HG03280 (cell line): ENCODE data around the gene GPX3.

Experiments
- ATAC-seq: cut with Tn5 transposase; IDR thresholded peaks from one replicate; pipeline ENCODE4 v1.9.1; 2021; ENCODE audit warnings: mild to moderate bottlenecking, moderate library complexity; ENCODE audit not compliant: unreplicated experiment

Gene GPX3

DNA sequence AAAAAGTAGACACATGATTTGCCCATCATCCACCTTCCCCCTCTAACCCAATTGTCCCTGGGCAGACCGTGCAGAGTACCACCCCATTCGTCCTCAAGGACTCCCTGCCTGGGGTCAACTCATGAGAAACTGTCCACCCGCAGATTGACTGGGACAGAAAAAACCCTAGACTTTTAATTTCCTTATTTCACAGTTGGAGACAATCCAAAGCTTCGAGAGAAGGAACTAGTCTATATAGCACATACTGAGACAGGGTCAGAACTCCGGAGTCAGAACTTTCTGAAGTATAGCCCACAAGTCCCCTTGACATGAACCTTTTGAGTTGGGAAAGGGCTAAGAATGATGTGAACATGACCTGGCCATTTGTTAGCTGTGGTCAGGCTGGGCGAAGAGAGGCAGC lies 7.5 kb upstream of the GPX3 start:
- no peak for ATAC-seq

DNA sequence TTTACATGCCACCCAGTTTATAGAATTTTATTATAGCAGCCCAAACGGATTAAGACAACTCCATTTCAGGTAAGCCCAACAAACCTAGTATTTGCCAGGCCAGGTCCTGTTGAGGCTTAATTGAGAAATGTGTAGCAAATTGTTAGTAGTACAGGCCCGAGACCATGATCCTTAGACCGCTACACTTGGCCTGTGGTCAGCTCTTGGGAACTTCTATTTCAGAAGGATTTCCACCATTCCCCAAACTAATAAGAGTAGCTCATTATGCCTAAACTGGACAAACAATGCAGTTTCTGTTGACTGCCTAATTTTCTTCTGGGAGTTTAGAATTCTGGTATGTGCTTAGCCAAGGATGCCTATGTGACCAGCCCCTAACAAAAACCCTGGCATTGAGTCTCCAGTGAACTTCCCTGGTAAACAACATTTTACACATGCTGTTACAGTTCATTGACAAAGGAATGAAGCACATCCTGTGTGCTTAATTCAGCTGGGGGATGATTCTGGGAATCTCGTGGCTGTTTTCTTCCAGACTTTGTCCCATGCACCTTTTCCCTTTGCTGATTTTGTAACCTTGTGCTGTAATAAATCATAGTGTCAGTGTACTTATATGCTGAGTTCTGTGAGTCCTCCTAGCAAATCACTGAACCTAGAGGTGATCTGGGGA lies 5.6 kb upstream of the GPX3 start:
- no peak for ATAC-seq

DNA sequence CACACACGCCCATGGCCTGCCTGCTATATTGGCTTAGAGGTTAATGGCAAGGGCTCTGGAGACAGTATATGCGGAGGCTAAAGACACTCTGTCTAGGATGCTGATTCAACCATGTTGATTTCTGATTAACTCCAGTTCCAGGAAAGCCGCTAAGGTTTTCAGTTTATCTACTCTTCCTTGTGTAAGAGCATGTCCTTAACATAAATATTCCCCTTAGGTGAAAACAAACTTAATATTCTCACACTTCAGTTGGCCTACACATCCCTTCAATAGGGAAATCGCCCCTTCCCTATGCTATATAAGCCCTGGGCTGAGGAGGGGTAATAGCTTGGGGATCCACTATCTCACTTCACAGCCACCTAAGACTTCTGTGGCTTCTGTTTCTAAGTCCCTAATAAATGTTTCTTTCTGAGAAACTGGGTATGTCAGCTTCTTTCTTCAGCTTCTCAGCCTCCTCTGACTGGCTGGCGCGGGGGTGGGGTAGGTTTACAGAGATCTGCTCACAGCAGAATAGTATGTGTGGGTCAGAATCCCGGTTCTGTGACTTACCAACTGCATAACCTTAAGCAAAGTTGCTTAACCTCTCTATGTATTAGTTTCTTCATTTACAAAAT lies 4.3 kb upstream of the GPX3 start:
- ATAC-seq = no peak

DNA sequence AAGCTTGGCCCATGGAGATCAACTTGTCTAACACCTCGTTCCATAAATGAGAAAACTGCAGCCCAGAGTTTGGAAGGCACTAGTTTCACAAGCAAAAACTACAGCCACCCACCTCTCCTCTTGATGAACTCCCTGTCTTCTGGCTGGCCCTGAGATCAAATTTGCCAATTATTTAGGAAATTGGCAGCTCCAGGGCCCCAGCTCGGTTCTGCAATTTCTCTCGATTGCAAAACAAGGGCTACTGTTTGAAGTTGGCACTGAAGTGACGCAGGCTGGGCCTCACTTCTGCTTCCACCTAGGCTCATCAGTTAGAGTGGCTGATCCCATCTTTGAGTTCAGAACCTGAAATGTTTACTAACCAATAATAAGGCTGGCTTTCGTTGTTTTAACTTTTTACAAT lies 3.7 kb upstream of the GPX3 start:
- no peak for ATAC-seq

DNA sequence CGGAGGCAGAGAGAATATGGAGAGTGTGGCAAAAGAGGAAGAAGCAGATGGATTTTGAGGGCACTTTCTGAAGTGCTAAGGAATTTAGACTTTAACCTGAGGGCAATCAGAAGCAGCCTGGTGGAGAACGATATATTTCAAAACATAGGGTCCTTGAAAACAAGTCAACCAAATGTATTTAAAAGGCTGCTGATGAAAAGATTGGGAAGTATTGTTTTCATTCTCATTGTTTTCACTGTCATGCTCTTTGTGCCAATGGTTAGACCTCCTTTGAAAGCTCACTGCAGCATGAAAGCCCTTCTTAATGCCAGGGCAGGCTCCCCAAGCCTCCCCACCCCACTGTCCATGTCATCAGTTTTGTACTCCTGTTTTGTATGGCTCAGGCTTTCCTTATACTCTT lies 2.5 kb upstream of the GPX3 start:
- ATAC-seq = no peak

DNA sequence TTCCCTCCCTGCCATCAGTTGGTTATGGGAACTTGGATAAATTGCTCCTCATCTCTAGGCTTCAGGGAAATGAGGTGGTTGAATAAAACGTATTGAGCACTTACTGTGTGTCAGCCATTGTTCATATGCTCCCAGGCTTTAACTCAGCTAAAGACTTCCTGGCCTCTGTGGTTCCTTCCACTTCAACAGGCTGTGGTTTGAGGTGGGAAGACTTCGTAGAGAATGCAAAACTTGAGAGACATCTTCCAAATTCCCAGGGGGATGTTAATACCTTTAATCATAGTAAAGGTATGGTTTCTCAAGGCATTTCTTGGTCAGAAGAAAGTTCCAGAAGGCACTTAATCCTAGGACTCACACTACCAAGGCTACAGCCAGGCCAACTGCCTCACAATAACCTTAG lies 1.5 kb upstream of the GPX3 start:
- ATAC-seq = no peak

DNA sequence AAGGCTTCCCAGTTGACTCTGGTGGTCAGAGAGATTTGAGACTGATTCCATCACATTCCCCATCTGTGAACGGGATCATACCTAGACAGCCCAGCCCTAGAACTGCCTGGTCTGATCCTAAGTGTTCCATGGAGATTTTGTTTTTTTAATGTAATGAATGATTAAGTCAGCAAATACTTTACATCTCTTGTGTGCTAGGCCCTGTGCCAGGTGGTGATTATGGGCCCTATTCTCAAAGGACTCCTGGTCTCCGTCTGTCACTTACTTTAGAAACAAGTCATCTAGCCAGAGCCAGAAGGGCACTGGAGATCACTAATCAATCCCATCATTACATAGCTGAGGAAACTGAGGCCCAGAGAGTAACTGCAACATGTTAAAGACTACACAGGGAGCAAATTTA lies 1.1 kb upstream of the GPX3 start:
- no peak for ATAC-seq

DNA sequence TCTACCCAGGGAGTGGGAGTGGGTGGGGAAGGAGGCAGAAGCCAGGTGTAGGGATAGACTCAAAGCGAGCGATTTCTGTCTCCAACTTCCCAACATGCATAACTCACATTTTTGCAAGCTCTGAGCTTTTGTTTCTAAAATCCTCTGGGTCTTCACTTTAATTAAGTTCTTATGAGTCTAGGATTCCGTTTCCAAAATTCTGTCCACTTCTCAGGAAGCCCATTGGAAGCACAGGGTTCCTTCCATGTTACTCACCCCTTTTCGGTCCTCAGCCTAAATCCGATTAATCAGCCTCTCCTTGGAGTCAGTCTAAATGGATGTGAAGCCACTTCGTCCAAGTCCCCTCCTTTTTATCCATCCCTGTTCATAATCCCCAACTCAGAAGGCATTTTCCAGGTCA lies 1.4 kb downstream of the GPX3 start:
- no peak for ATAC-seq

DNA sequence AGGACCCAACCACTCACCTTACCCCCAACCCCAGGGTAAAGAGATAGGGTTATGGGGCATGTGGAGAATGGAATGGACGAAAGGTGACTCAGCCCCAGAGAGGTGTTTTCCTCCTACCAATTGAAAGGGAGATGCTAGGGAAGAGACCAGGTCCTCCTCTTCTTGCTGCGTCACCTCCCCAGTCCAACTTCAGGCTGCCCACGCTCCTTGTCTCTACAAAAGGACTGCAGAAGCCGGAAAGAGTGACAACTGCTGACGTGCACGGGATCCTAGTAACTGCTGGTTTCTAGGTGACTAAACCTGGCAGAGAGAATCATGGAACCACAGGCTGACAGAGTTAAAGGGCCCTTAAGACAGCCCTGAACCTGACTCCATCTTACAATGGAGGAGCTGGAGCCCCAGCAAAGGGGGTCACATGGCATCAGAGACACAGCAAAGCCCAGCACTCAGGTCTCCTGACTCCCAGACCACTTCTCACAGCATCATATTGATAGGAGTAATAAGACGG lies 2.2 kb downstream of the GPX3 start:
- no peak for ATAC-seq

DNA sequence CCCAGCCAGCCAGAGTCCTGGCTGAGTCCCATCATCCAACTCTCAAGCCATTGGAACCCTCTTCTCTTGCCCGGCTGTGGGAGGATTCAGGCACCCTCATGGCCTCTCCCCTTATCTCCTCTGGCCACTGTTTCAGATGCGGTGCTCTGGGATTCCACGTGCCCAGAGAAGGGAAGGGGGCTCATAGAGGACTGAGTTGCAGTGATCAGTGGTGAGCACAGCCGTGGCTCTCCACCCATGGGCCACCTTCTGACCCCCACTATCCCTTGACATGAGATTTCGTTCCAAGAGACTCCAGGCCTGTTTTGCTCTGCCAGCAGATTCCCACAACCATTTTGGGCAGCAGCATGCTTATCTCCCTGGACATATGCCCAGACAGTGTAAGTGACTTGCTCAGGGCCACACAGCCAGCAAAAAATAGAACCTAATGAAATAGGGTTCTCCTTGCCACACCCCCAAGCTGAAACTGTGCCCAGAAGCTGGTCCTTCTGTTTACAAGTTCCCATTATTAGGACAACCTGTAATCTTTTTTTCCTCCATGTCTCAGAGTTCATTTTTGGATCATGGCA lies 2.7 kb downstream of the GPX3 start:
- no peak for ATAC-seq

DNA sequence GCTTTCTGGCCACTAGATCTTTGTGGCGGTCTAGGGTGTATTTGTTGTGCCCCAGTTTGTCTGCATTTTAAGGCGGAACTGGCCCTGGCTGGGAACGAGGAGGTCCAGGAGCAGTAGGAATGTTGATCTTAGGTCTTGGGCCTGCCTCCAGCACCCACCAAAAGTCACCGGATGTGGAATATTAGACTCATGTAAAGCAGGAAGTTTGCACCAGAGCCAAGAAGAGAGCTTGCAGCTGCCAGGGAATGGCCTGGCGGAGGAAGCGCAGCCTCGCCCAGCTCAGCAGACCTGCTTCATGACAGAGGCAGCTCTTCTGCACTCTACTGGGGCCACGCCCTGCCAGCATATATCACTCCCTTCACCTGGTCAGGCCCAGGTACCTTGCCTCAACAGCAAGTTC lies 3.3 kb downstream of the GPX3 start:
- ATAC-seq = no peak

DNA sequence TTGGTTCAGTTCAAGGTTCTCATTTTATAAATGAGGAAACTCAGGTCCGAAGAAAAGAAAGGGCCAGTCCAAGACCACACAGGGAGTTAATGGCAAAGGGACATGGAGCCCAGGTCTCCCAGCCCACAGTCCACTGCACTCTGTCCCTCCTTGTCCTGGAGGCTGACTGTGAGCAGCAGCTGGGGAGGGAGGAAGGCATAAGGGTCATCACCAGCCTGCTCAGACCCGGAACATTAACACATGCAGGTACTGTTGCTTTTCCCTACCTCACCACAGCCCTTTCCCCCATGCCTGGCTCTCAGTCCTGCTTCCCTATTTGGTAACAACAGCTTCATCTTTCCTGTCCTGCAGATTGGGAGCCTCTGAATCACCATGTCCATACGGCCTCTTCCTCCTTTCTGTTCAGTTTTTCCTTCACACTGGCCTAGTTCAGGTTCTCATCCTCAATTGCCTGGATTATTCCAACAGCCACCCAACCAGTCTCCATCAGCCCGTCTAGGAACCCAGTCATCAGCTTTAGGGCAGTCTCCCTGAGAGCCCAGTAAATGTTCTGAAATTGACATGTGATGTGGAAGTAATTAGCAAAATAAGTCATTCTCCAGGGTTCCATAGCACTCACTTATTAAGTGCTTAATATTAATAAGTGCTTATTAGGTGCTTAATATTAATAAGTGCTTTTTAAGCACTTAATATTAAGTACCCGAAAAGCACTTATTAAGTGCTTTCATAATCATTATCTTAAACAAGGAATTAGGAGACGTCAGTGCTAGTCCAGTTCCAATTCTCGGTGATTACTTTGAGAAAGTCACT lies 4.3 kb downstream of the GPX3 start:
- no peak for ATAC-seq

DNA sequence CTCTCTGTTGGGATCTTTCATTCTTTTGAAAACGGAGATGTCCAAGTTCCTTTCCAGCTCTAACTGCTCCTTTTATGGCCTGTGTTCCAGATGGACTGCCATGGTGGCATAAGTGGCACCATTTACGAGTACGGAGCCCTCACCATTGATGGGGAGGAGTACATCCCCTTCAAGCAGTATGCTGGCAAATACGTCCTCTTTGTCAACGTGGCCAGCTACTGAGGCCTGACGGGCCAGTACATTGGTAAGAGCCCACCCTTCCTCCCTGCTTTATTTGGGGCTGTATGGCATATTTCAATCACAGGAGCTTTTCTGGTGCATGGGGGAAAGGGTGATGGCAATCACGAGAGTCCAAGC lies 4.8 kb downstream of the GPX3 start:
- no peak for ATAC-seq

DNA sequence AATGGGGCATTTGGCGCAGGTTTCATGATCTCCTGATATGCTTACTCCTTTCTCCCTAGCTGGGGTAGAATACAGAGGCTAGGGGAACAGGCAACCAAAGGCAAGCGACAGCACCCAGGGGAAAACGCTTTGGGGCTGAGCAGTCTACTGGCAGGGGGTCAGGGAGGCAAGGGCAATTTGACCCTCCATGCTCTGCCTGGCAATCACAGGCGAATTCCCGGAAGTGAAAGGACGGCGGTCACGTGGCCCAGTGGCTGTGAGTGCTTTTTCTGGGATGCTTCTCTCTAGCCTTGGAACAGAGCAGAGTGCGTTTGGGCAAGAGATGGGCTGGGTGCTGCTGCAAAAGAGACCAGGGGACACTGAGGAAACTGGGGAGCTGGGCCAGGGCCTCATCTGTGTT lies 5.7 kb downstream of the GPX3 start:
- no peak for ATAC-seq

DNA sequence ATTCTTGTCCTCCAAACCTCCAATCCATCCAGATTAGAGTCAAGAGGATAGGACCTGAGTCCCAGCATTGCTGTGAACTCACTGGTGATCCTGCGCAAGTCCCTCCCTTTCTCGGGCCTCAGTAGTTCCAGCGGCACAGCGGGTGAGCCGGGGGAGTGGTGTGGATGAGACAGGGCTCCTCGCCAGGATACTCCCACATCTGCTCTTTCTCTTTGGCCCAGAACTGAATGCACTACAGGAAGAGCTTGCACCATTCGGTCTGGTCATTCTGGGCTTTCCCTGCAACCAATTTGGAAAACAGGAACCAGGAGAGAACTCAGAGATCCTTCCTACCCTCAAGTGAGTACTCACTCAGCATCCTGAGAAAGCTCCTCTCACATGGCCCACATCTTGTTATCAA lies 6.3 kb downstream of the GPX3 start:
- ATAC-seq = no peak

DNA sequence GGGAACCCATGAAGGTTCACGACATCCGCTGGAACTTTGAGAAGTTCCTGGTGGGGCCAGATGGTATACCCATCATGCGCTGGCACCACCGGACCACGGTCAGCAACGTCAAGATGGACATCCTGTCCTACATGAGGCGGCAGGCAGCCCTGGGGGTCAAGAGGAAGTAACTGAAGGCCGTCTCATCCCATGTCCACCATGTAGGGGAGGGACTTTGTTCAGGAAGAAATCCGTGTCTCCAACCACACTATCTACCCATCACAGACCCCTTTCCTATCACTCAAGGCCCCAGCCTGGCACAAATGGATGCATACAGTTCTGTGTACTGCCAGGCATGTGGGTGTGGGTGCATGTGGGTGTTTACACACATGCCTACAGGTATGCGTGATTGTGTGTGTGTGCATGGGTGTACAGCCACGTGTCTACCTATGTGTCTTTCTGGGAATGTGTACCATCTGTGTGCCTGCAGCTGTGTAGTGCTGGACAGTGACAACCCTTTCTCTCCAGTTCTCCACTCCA lies 7.6 kb downstream of the GPX3 start:
- no peak for ATAC-seq

DNA sequence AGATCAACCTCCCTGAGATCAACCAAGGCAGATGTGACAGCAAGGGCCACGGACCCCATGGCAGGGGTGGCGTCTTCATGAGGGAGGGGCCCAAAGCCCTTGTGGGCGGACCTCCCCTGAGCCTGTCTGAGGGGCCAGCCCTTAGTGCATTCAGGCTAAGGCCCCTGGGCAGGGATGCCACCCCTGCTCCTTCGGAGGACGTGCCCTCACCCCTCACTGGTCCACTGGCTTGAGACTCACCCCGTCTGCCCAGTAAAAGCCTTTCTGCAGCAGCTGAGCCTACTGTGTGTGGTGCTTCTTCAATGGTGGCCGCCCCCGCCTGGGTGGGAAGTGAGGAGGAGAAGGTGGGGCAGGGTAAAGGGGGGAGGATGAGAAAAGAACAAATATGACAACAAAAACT lies 8.3 kb downstream of the GPX3 start:
- ATAC-seq = no peak

DNA sequence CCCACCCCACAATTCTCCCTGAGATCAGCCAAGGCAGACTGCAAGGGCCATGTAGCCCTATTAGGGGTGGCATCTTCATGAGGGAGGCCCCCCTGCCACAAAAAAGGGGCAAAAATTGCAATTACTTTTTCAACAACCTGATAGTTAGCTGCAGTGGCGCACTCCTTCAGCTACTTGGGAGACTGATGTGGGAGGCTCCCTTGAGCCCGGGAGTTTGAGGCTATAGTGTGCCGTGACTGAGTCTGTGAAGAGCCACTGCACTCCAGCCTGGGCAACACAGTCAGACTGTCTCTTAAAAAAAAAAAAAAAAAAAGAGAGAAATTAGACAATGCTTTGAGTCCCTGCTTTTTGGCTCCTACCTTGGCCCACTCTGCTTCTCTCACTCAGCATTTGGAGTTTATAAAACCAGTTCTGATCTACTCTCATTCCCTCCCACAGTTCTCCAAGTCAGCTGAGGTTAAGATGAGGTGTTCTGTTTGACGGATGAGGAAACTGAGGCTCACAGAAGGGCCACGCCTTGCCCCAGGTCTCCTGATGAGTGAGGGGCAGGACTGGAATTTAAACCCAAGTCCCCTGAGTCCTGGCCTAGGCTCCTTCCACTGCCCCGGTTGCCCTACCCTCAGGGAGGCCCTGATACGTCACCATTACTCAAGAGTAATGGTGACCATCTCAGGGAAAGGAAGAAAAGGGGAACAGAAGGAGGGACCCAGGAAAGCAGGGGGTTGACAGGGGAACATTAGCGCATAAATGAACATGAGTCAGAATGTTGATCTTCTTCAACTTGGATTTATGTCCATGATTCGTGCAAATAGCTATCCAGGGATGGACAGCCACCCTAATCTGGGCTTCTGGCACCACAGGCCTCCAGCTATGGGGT lies 9.0 kb downstream of the GPX3 start:
- no peak for ATAC-seq

DNA sequence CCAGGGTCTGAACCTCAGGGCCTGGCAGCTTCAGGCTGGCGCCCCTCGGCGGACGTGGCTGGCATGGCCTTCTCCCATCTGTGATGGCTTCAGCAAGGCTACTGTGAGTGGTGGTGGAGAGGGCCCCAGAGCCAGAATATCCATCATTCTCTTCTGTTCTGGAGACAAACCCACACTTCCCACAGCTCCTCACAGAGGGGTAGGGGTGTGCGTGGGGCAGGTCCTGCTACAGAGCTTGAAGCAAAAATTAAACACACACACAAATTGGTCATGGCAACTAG lies 9.6 kb downstream of the GPX3 start:
- ATAC-seq = no peak

DNA sequence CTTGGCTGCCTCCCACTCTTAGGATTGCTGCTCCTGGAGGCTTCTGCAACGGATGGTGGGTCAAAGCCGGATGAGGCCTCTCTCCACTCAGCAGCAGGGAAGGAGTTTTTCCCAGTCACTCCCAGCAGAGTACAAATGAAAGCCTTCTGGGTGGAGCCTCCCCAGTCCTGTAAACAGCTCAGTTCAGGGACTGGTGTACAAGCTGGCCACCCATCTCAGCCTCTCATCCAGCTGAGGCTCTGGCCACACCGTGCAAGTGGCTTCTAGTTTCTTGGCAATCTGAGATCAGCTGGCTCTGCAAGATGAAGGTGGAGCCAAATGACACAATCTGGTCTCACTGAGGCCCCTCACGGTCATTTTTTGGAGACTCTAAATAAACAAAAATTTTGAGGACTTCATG lies 10.0 kb downstream of the GPX3 start:
- ATAC-seq = no peak

DNA sequence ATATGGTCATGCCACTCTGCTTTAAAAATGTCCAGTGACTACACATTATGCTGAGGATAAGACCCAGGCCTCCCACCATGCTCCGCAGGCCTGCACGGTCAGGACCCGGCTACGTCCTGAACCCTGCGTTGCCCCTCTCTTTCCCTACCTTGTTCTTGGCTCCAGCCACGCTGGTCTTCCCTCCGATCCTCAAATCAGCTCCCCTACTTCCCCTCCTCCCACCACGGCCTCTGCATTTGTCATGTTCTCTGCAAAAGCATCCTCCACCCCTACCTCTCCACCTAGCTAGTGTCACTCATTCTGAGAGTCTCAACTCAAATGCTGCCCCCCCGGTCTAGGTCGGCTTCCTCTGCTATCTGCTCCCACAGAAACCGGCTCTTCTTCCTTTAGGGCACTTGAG lies 11.2 kb downstream of the GPX3 start:
- no peak for ATAC-seq
